Endothelial cell of umbilical vein (primary cell): ENCODE data around the gene FLNB. TPM values are rescaled to one million over a fixed set of nuclear protein-coding genes. Genes with fewer than 3 reads are reported as not detected.

ENCODE experiments used
- BruUV-seq: library from RNA; stranded (reverse); fragments of 400-500 nt; replicated peaks from 2 replicates; lab custom pipeline; 2021; lab: Mats Ljungman, UMichigan
- CTCF ChIA-PET: fragments of 300-600, 350-600 bp; sonication (Branson Sonifier 250); formaldehyde crosslinking; loops from one replicate; lab custom pipeline; 2021; ENCODE audit warnings: antibody characterized with exemption, inconsistent platforms; lab: Charles Lee
- POLR2A ChIA-PET: fragments of 300-600, 350-600 bp; sonication (Branson Sonifier 250); formaldehyde crosslinking; loops from one replicate; lab custom pipeline; 2021; ENCODE audit warnings: antibody characterized with exemption, inconsistent platforms; lab: Charles Lee
- DNase-seq: peaks from one replicate; pipeline ENCODE4 v3.0.0-alpha.2; 2011; ENCODE audit warnings: low read depth, low spot score
- FAIRE-seq: peaks from 2 replicates; lab custom pipeline; 2011; peaks lifted over from hg19 to GRCh38; lab: Jason Lieb, UNC
- H2AFZ ChIP-seq: 2 replicates; pipeline ENCODE4 v1.6.0; 2012; ENCODE audit warnings: low read depth, low read length, control low read depth, inconsistent platforms
- H3K27ac ChIP-seq: 2 replicates; pipeline ENCODE4 v1.5.1; 2011; ENCODE audit warnings: low read depth, mild to moderate bottlenecking, control low read depth, low read length, moderate library complexity; ENCODE audit not compliant: insufficient read depth
- H3K27me3 ChIP-seq, 2 experiments: 2 replicates each; pipeline versions ENCODE4 v1.6.0 to v1.6.1; 2011; ENCODE audit warnings: low read length in 2 of 2, mixed read lengths in 1 of 2; ENCODE audit not compliant: control insufficient read depth in 2 of 2, insufficient read depth in 2 of 2
- H3K36me3 ChIP-seq, 2 experiments: 2 replicates in 1 of 2; 3 replicates in 1 of 2; pipeline ENCODE4 v1.5.1; 2011; ENCODE audit warnings: low read length in 2 of 2, mild to moderate bottlenecking in 1 of 2, moderate library complexity in 1 of 2; ENCODE audit not compliant: control insufficient read depth in 2 of 2, insufficient read depth in 2 of 2; ENCODE audit errors: extremely low read depth in 1 of 2
- H3K4me1 ChIP-seq: 3 replicates; pipeline ENCODE4 v1.5.1; 2011; ENCODE audit warnings: mild to moderate bottlenecking, low read length; ENCODE audit not compliant: control insufficient read depth, insufficient read depth; ENCODE audit errors: extremely low read depth
- H3K4me2 ChIP-seq: 2 replicates; pipeline ENCODE4 v1.6.1; 2011; ENCODE audit warnings: low read length, control low read depth, mixed read lengths; ENCODE audit not compliant: insufficient read depth
- H3K4me3 ChIP-seq, 3 experiments: fragments of 200-600 bp in 1 of 3; sonication (generic), shearing (Covaris generic) in 1 of 3; replicated peaks in 1 of 3; 2 replicates each; pipeline ENCODE4 v1.5.1; 2011 to 2016; ENCODE audit warnings: control low read depth in 3 of 3, low read length in 3 of 3, mild to moderate bottlenecking in 2 of 3, inconsistent platforms in 1 of 3, low read depth in 1 of 3, moderate library complexity in 1 of 3; ENCODE audit not compliant: insufficient read depth in 1 of 3
- H3K79me2 ChIP-seq: 2 replicates; pipeline ENCODE4 v1.6.0; 2012; ENCODE audit warnings: low read length, inconsistent platforms; ENCODE audit not compliant: control insufficient read depth, insufficient read depth
- H3K9ac ChIP-seq: replicated peaks from 2 replicates; pipeline ENCODE3; 2011; ENCODE audit warnings: low read length, control low read depth; ENCODE audit not compliant: insufficient read depth; ENCODE audit errors: extremely low read depth
- H3K9me1 ChIP-seq: replicated peaks from 3 replicates; pipeline ENCODE4 v1.6.0; 2011; ENCODE audit warnings: mild to moderate bottlenecking, low read length; ENCODE audit not compliant: control insufficient read depth, insufficient read depth; ENCODE audit errors: extremely low read depth
- H3K9me3 ChIP-seq: replicated peaks from 2 replicates; pipeline ENCODE4 v1.5.1; 2012; ENCODE audit warnings: low read length, inconsistent platforms; ENCODE audit not compliant: control insufficient read depth, insufficient read depth
- H4K20me1 ChIP-seq: replicated peaks from 2 replicates; pipeline ENCODE3; 2011; ENCODE audit warnings: mild to moderate bottlenecking, low read length; ENCODE audit not compliant: control insufficient read depth, insufficient read depth; ENCODE audit errors: extremely low read depth
- EZH2 ChIP-seq: IDR thresholded peaks from 2 replicates; pipeline ENCODE4 v1.6.1; 2012; ENCODE audit warnings: borderline replicate concordance, low read depth, mild to moderate bottlenecking, moderate library complexity, low read length, inconsistent platforms; ENCODE audit not compliant: severe bottlenecking
- FOS ChIP-seq: IDR thresholded peaks from 2 replicates; pipeline ENCODE4 v1.6.1; 2011; ENCODE audit warnings: mild to moderate bottlenecking, low read length, moderate library complexity, borderline replicate concordance; ENCODE audit not compliant: insufficient read depth
- GATA2 ChIP-seq: IDR thresholded peaks from 2 replicates; pipeline ENCODE4 v1.7.0; 2011; ENCODE audit warnings: low read depth, mild to moderate bottlenecking, moderate library complexity, mixed read lengths, low read length; ENCODE audit not compliant: insufficient read length, insufficient read depth
- JUN ChIP-seq: IDR thresholded peaks from 2 replicates; pipeline ENCODE4 v1.6.1; 2011; ENCODE audit warnings: borderline replicate concordance, low read depth; ENCODE audit not compliant: insufficient read length, insufficient read depth
- MYC ChIP-seq: IDR thresholded peaks from one replicate; pipeline ENCODE4 v1.6.1; 2011; ENCODE audit warnings: mild to moderate bottlenecking, low read depth, low read length
- POLR2A ChIP-seq: IDR thresholded peaks from 2 replicates; pipeline ENCODE4 v1.6.1; 2012; ENCODE audit warnings: low read depth, mild to moderate bottlenecking, control low read depth, low read length
- POLR2AphosphoS5 ChIP-seq: IDR thresholded peaks from 2 replicates; pipeline ENCODE4 v1.6.1; 2012; ENCODE audit warnings: low read depth, mild to moderate bottlenecking, control low read depth, low read length, moderate library complexity; ENCODE audit not compliant: insufficient read depth
- dilution Hi-C: fragments of 300-500 bp; cut with MboI; formaldehyde crosslinking; loops from one replicate; pipeline ENCODE4 v1.15.0; 2019; ENCODE audit warnings: low sequenced_read_pairs; ENCODE audit not compliant: extremely low pct_ligation_motif_present
- intact Hi-C: fragments of 100-400 bp; cut with micrococcal nuclease; formaldehyde crosslinking; loops from one replicate; pipeline ENCODE4 v1.10.0; 2022
- polyA plus RNA-seq, 4 experiments: library from polyadenylated mRNA; depleted of rRNA in 3 of 4; stranded (reverse) in 3 of 4; unstranded in 1 of 4; fragments of >200 nt; gene quantifications; 2 replicates each; pipeline versions ENCODE4 v1.2.1 to v1.2.3, GENCODE V29; 2011 to 2012; ENCODE audit warnings: missing spikeins in 1 of 4
- total RNA-seq: library from RNA; stranded (reverse); gene quantifications from 2 replicates; pipeline ENCODE4 v1.2.3, GENCODE V29; 2021
- TF ChIP-seq, protein P1 (sequence below): IDR thresholded peaks from 2 replicates; pipeline ENCODE4 v1.6.1; 2011; ENCODE audit not compliant: insufficient read depth, insufficient read length
- TF ChIP-seq, protein P2 (sequence below), 2 donors: IDR thresholded peaks; 1 replicate in 1 of 2; 2 replicates in 1 of 2; pipeline ENCODE4 v1.5.1; 2011; ENCODE audit warnings: low read length in 2 of 2, mild to moderate bottlenecking in 2 of 2, moderate library complexity in 2 of 2, control low read depth in 1 of 2, inconsistent platforms in 1 of 2, low read depth in 1 of 2; ENCODE audit not compliant: insufficient read depth in 1 of 2; ENCODE audit errors: extremely low read depth in 1 of 2

Gene FLNB
- total and polyA plus RNA-seq, 2 donors (not counting 3 experiments of a cell fraction or from before 2014, with no cell fraction given) = 479 to 670 TPM

DNA sequence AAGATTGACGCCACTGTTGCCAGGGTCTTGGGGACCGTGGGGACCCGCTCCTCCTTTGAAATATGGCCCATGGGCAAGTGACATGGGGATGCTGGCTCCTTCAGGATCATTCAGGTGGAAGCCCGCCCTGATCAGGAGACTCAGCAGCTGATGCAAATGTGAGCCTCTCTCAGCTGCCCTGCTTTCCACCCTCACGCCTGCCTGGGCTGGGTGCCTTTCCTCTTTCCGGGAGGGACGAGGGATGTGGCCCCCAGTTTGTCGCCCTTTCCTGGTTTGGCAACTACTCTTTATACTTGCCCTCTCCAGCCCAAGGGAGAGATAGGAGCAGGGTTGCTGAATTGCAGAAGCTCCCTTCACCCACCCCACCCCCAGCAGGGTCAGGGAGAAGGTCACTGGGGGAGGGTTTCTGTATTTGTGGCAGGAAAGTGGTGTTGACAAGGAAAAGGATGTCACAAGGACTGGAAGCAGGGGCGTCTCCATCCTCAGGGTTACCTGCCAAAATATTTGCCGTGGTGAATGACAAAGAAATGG lies 180.8 kb downstream of the FLNB start:
- Histone ChIP-seq H3K9me3 (no peaks in the 10 kb centered on the region), H3K9me1 (no peaks in the 10 kb centered on the region), H3K79me2 (no peaks in the 10 kb centered on the region), H3K27ac (no peak overlapping the region), H3K36me3 (no peaks in the 10 kb centered on the region), H2AFZ (no peak overlapping the region), H3K4me3 (no peak overlapping the region), H3K4me2 (no peak overlapping the region), H3K27me3 (no peaks in the 10 kb centered on the region), H4K20me1 (no peaks in the 10 kb centered on the region), H3K9ac (no peak overlapping the region), H3K4me1 (no peaks in the 10 kb centered on the region)
- no peak for FAIRE-seq
- ChIA-PET POLR2A (no interaction called here), CTCF (interaction anchor here (0.9 to 10.8 kb wide), 12 partner anchors 10 to 226 kb away, joined by 3 to 369 read pairs (median 28); partner anchors contain the start of genes ABHD6, DNASE1L3, HTD2 and RPP14)
- TF ChIP-seq GATA2 (no peak), POLR2A (no peak), FOS (no peak), POLR2AphosphoS5 (no peak), EZH2 (no peak), MYC (no peak), JUN (no peak)
- TF ChIP-seq, protein P1, sequence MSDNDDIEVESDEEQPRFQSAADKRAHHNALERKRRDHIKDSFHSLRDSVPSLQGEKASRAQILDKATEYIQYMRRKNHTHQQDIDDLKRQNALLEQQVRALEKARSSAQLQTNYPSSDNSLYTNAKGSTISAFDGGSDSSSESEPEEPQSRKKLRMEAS = no peak
- TF ChIP-seq, protein P2, sequence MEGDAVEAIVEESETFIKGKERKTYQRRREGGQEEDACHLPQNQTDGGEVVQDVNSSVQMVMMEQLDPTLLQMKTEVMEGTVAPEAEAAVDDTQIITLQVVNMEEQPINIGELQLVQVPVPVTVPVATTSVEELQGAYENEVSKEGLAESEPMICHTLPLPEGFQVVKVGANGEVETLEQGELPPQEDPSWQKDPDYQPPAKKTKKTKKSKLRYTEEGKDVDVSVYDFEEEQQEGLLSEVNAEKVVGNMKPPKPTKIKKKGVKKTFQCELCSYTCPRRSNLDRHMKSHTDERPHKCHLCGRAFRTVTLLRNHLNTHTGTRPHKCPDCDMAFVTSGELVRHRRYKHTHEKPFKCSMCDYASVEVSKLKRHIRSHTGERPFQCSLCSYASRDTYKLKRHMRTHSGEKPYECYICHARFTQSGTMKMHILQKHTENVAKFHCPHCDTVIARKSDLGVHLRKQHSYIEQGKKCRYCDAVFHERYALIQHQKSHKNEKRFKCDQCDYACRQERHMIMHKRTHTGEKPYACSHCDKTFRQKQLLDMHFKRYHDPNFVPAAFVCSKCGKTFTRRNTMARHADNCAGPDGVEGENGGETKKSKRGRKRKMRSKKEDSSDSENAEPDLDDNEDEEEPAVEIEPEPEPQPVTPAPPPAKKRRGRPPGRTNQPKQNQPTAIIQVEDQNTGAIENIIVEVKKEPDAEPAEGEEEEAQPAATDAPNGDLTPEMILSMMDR (IDR thresholded peaks at IDR 0.05; ENCODE audit: extremely low read depth in 1 of 2, insufficient read depth in 1 of 2, low read depth in 1 of 2, low read length in 2 of 2) = no peak
- dilution Hi-C loops (no loop called here), intact Hi-C loops (loop anchor here (5.0 kb wide), 1 partner anchor 438 kb away; no protein-coding TSS in a partner anchor)
- BruUV-seq = no TSS peak
- no peak for DNase-seq
